CD14-positive monocyte (primary cell): ENCODE measurements around the gene NBPF1. TPM values are rescaled to one million over a fixed set of nuclear protein-coding genes. Genes with fewer than 3 reads are reported as not detected.
"Not testable (repeated sequence)": the region's sequence is repeated elsewhere in the genome, so short reads cannot be mapped to it uniquely, and the experiment has no call there.

Experiments
- DNase-seq, 3 donors: peaks; one replicate each; pipeline ENCODE4 v3.0.0-alpha.2; 2011 to 2022
- H2AFZ ChIP-seq: 2 replicates; pipeline ENCODE4 v1.6.0; 2012; ENCODE audit warnings: mild to moderate bottlenecking, low read depth, low read length, inconsistent platforms; ENCODE audit not compliant: insufficient read depth, poor library complexity, severe bottlenecking
- H3K27ac ChIP-seq, 2 donors: 1 replicate in 1 of 2; 2 replicates in 1 of 2; pipeline ENCODE4 v1.5.1; 2012 to 2013; ENCODE audit warnings: low read length in 2 of 2, control low read depth in 1 of 2, inconsistent platforms in 1 of 2, low read depth in 1 of 2, mild to moderate bottlenecking in 1 of 2
- H3K27me3 ChIP-seq, 2 donors: one replicate each; pipeline versions ENCODE4 v1.6.0 to v1.6.1; 2011 to 2013; ENCODE audit warnings: low read length in 2 of 2; ENCODE audit not compliant: control insufficient read depth in 2 of 2, insufficient read depth in 2 of 2
- H3K36me3 ChIP-seq, 2 donors: replicated peaks in 1 of 2; 1 replicate in 1 of 2; 2 replicates in 1 of 2; pipeline versions ENCODE4 v1.5.1 to v1.6.1; 2012 to 2013; ENCODE audit warnings: low read length in 2 of 2, control low read depth in 1 of 2, inconsistent platforms in 1 of 2, mild to moderate bottlenecking in 1 of 2; ENCODE audit not compliant: insufficient read depth in 2 of 2, control insufficient read depth in 1 of 2
- H3K4me1 ChIP-seq, 2 donors: 1 replicate in 1 of 2; 2 replicates in 1 of 2; pipeline versions ENCODE4 v1.5.1 to v1.6.1; 2012 to 2013; ENCODE audit warnings: low read length in 2 of 2, control low read depth in 1 of 2, inconsistent platforms in 1 of 2, mild to moderate bottlenecking in 1 of 2, moderate library complexity in 1 of 2; ENCODE audit not compliant: insufficient read depth in 2 of 2, control insufficient read depth in 1 of 2
- H3K4me2 ChIP-seq: replicated peaks from 2 replicates; pipeline ENCODE3; 2012; ENCODE audit warnings: low read length, moderate library complexity, mild to moderate bottlenecking; ENCODE audit not compliant: poor library complexity, severe bottlenecking; ENCODE audit errors: extremely low read depth
- H3K4me3 ChIP-seq, 3 experiments: fragments of 200-600 bp in 1 of 3; sonication (generic) in 1 of 3; replicated peaks in 1 of 3; 1 replicate in 2 of 3; 2 replicates in 1 of 3; pipeline ENCODE4 v1.5.1; 2011 to 2013; ENCODE audit warnings: low read length in 3 of 3, mild to moderate bottlenecking in 3 of 3, control low read depth in 2 of 3, low read depth in 2 of 3, inconsistent platforms in 1 of 3, moderate library complexity in 1 of 3
- H3K79me2 ChIP-seq: 2 replicates; pipeline ENCODE4 v1.6.0; 2012; ENCODE audit warnings: mild to moderate bottlenecking, control low read depth, inconsistent platforms, low read length, moderate library complexity; ENCODE audit not compliant: insufficient read depth
- H3K9ac ChIP-seq: 2 replicates; pipeline ENCODE4 v1.6.0; 2017; ENCODE audit warnings: low read length, mild to moderate bottlenecking; ENCODE audit not compliant: insufficient read depth, poor library complexity, severe bottlenecking
- H3K9me3 ChIP-seq, 2 donors: replicated peaks in 1 of 2; 1 replicate in 1 of 2; 2 replicates in 1 of 2; pipeline versions ENCODE4 v1.5.1 to v1.6.1; 2012 to 2013; ENCODE audit warnings: low read length in 2 of 2, control low read depth in 1 of 2; ENCODE audit not compliant: control insufficient read depth in 1 of 2, insufficient read depth in 1 of 2
- H4K20me1 ChIP-seq: 2 replicates; pipeline ENCODE4 v1.6.0; 2012; ENCODE audit warnings: mild to moderate bottlenecking, low read length, control low read depth, moderate library complexity; ENCODE audit not compliant: insufficient read depth
- H3K27ac Mint-ChIP-seq, 7 donors: one replicate each; pipeline ENCODE4 v1.8.0; 2020; ENCODE audit warnings: mild to moderate bottlenecking in 7 of 7, mixed read lengths in 7 of 7, moderate library complexity in 6 of 7, inconsistent platforms in 2 of 7
- H3K27me3 Mint-ChIP-seq, 3 donors: one replicate each; pipeline ENCODE4 v1.8.0; 2021 to 2022; ENCODE audit warnings: low read depth in 3 of 3, mild to moderate bottlenecking in 3 of 3, mixed read lengths in 3 of 3, moderate library complexity in 3 of 3, inconsistent platforms in 1 of 3
- H3K36me3 Mint-ChIP-seq, 2 donors: one replicate each; pipeline ENCODE4 v1.8.0; 2020; ENCODE audit warnings: mixed read lengths in 2 of 2, inconsistent platforms in 1 of 2, mild to moderate bottlenecking in 1 of 2
- H3K4me1 Mint-ChIP-seq: one replicate; pipeline ENCODE4 v1.8.0; 2020; ENCODE audit warnings: mild to moderate bottlenecking, mixed read lengths
- H3K4me3 Mint-ChIP-seq, 2 donors: one replicate each; pipeline ENCODE4 v1.8.0; 2020; ENCODE audit warnings: mild to moderate bottlenecking in 2 of 2, mixed read lengths in 2 of 2, moderate library complexity in 1 of 2
- H3K9me3 Mint-ChIP-seq, 7 donors: one replicate each; pipeline ENCODE4 v1.8.0; 2020 to 2022; ENCODE audit warnings: mixed read lengths in 7 of 7, mild to moderate bottlenecking in 6 of 7, moderate library complexity in 6 of 7, inconsistent platforms in 2 of 7
- WGBS: methylation state at CpG from one replicate; pipeline ENCODE4 v1.1.5; 2013; ENCODE audit warnings: missing lambda C conversion rate; ENCODE audit not compliant: insufficient coverage; 5-methylcytosine and 5-hydroxymethylcytosine counted together
- intact Hi-C, 2 donors: fragments of 100-400 bp; cut with micrococcal nuclease; formaldehyde crosslinking; loops; one replicate each; pipeline versions ENCODE4 v1.15.0 to v1.15.1; 2023
- polyA plus RNA-seq, 3 donors: library from polyadenylated mRNA; depleted of rRNA in 1 of 3; unstranded in 2 of 3; stranded (reverse) in 1 of 3; fragments of 300-500 nt in 2 of 3; fragments of >200 nt in 1 of 3; fragmentation: Illumina TruSeq in 2 of 3; gene quantifications; 1 replicate in 2 of 3; 2 replicates in 1 of 3; pipeline ENCODE4 v1.2.3, GENCODE V29; 2012 to 2021
- TF ChIP-seq, protein P1 (sequence below): fragments of 200-600 bp; IDR thresholded peaks from one replicate; pipeline ENCODE4 v1.8.0; 2022; ENCODE audit warnings: antibody characterized with exemption, mild to moderate bottlenecking

Gene NBPF1
- polyA plus RNA-seq, 3 donors = 2.6 to 9.0 (median 4.3) TPM

DNA sequence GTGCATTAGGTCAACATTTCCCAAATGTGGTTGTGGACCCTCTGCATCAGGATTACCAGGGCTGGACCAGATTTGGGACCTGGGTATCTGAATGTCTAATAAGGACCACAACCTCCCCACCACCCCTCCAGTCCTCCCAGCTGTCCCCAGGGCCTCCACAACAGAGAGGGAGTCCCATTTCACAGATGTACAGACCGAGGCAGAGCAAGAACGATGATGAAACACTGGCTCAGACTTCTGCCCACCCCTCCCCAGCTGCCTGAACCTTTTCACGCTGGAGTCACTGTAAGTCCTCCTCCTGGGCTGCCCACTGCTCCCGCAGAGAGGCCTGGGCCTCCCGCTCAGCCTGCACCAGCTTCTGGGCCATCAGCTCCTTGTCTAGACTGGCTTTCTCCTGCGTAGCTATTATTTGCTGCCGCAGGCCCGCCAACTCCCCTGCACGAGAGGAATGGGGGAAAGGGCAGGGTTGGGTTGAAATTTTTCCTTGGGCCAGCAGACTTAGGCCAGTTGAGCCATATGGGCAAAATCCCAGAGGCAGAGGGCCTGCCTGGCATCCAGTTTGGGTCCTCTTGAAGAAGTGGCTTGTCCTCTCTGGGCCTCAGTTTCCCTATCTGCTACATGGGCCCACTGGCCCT is 8.4 kb upstream of the NBPF1 start:
- not testable (repeated sequence) for H3K4me3 Mint-ChIP-seq, H3K4me2 ChIP-seq, H3K9ac ChIP-seq, H4K20me1 ChIP-seq, H3K9me3 ChIP-seq, H2AFZ ChIP-seq, DNase-seq, H3K4me1 Mint-ChIP-seq, H3K27me3 Mint-ChIP-seq, H3K27ac ChIP-seq, H3K27me3 ChIP-seq, H3K9me3 Mint-ChIP-seq, H3K79me2 ChIP-seq, H3K27ac Mint-ChIP-seq, H3K4me1 ChIP-seq, H3K4me3 ChIP-seq
- intact Hi-C loops = loop anchor here (1.0 to 2.0 kb wide), 3 partner anchors 15 to 330 kb away; no protein-coding TSS in a partner anchor
- peaks cover 0 to 19% of the 10 kb centered on the region in 2 donors for H3K36me3 Mint-ChIP-seq
- H3K36me3 ChIP-seq = peaks cover 73 to 82% of the 10 kb centered on the region in 2 donors
- WGBS = 94% methylated on average over 6 of the region's 9 CpGs

DNA sequence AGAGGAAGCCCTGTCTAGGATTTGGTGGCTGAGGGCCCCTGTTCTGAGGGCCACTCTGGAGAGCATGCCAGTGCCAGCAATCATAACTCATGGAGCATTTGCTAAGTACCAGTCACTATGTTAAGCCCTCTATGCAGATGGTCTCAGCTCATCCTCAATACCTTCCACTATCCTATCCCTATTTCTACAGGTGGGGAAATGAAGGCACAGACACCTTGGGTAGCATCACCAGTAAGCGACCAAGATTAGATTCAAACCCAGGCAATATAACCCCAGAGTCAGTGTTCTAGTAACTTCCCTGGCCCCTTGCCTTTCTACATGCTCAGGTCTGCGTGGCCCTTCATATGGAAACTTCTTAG is 7.9 kb upstream of the NBPF1 start:
- Mint-ChIP-seq H3K4me1 (no peaks in the 10 kb centered on the region), H3K36me3 (peaks cover 0 to 15% of the 10 kb centered on the region in 2 donors), H3K9me3 (no peaks in the 10 kb centered on the region), H3K27ac (no peak overlapping the region), H3K4me3 (no peak overlapping the region), H3K27me3 (no peaks in the 10 kb centered on the region)
- Histone ChIP-seq H4K20me1 (no peaks in the 10 kb centered on the region), H3K27me3 (no peaks in the 10 kb centered on the region), H3K9me3 (no peaks in the 10 kb centered on the region), H3K36me3 (peaks cover 69 to 77% of the 10 kb centered on the region in 2 donors), H3K4me2 (no peak overlapping the region), H3K79me2 (no peaks in the 10 kb centered on the region), H3K9ac (no peak overlapping the region), H3K4me1 (no peaks in the 10 kb centered on the region), H3K4me3 (no peak overlapping the region), H3K27ac (no peak overlapping the region), H2AFZ (no peak overlapping the region)
- TF ChIP-seq, protein P1, sequence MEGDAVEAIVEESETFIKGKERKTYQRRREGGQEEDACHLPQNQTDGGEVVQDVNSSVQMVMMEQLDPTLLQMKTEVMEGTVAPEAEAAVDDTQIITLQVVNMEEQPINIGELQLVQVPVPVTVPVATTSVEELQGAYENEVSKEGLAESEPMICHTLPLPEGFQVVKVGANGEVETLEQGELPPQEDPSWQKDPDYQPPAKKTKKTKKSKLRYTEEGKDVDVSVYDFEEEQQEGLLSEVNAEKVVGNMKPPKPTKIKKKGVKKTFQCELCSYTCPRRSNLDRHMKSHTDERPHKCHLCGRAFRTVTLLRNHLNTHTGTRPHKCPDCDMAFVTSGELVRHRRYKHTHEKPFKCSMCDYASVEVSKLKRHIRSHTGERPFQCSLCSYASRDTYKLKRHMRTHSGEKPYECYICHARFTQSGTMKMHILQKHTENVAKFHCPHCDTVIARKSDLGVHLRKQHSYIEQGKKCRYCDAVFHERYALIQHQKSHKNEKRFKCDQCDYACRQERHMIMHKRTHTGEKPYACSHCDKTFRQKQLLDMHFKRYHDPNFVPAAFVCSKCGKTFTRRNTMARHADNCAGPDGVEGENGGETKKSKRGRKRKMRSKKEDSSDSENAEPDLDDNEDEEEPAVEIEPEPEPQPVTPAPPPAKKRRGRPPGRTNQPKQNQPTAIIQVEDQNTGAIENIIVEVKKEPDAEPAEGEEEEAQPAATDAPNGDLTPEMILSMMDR = peak; percentile 60
- no peak for DNase-seq
- 95% methylated on average over 2 of the region's 2 CpGs for WGBS
- intact Hi-C loops = loop anchor here (1.0 to 2.0 kb wide), 2 partner anchors 14 to 330 kb away; no protein-coding TSS in a partner anchor

DNA sequence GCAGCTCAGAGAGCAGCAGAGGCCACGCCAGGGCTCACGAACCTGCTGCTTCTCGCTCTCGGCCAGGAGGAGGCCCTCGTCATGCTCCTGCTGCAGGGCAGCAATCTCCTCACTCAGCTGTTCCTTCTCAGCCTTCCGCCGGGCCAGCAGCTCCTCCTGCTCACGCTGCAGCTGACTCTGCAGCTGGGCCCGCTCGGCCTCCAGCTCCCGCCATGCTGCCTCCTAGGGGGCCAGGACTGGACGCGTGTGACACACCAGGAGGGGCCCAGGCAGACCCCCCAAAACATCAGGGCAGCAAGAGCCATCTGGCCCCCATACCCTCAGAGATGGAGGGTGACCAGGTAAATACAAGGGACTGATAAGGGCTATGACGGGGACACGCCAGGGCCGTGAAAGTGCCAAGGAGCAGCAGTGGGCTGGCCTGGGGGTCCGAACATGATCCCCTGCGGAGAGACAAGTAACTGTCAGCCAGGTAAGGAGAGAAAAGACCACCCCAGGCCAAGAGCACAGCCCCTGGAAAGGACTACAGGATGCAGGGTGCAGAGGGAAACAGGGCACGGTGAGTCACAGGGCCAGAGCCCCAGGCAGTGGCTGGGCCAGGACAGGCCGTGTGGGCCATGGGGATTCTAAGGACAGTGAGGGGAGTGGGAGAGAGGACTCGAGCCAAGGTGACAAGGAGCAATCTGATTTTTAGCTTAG is 6.6 kb upstream of the NBPF1 start:
- H3K27ac Mint-ChIP-seq, H3K9me3 ChIP-seq, H3K4me1 Mint-ChIP-seq, H3K4me3 Mint-ChIP-seq, H3K27me3 ChIP-seq, H4K20me1 ChIP-seq, H3K4me3 ChIP-seq, H3K79me2 ChIP-seq, H3K9me3 Mint-ChIP-seq, H3K4me1 ChIP-seq, H3K36me3 Mint-ChIP-seq, H3K4me2 ChIP-seq, H3K9ac ChIP-seq, H3K27me3 Mint-ChIP-seq, DNase-seq, H3K27ac ChIP-seq, H2AFZ ChIP-seq: not testable (repeated sequence)
- 95% methylated on average over 21 of the region's 21 CpGs for WGBS
- H3K36me3 ChIP-seq = peaks cover 57 to 66% of the 10 kb centered on the region in 2 donors
- intact Hi-C loops = loop anchor here in 1 of 2 donors (2.0 kb wide), 1 partner anchor 13 kb away; no protein-coding TSS in a partner anchor
